Tibial artery (tissue), 4 donors: ENCODE measurements around the gene CD44.
"Not testable (repeated sequence)": the region's sequence is repeated elsewhere in the genome, so short reads cannot be mapped to it uniquely, and the experiment has no call there.

Experiments used
- DNase-seq, 2 donors: peaks; one replicate each; pipeline ENCODE4 v3.0.0-alpha.2; 2019
- H3K27ac ChIP-seq, 2 donors: fragments of 200-600 bp; sonication (generic) in 1 of 2; 1 replicate in 1 of 2; 2 replicates in 1 of 2; pipeline ENCODE4 v1.5.1; 2018 to 2019; ENCODE audit warnings: mild to moderate bottlenecking in 1 of 2
- H3K27me3 ChIP-seq, 2 donors: fragments of 200-600 bp; sonication (generic) in 1 of 2; one replicate each; pipeline versions ENCODE4 v1.5.1 to v1.6.0; 2016 to 2019
- H3K36me3 ChIP-seq, 3 donors: fragments of 200-600 bp; sonication (generic) in 2 of 3; one replicate each; pipeline ENCODE4 v1.5.1; 2016 to 2019; ENCODE audit warnings: mild to moderate bottlenecking in 2 of 3
- H3K4me1 ChIP-seq, 4 donors: fragments of 200-600 bp; sonication (generic) in 2 of 4; 1 replicate in 3 of 4; 2 replicates in 1 of 4; pipeline ENCODE4 v1.5.1; 2016 to 2019
- H3K4me3 ChIP-seq, 2 donors: fragments of 200-600 bp; sonication (generic) in 1 of 2; 1 replicate in 1 of 2; 2 replicates in 1 of 2; pipeline ENCODE4 v1.5.1; 2018 to 2019; ENCODE audit warnings: mild to moderate bottlenecking in 2 of 2
- H3K9me3 ChIP-seq, 3 donors: fragments of 200-600 bp; sonication (generic) in 1 of 3; one replicate each; pipeline ENCODE4 v1.5.1; 2016 to 2019
- intact Hi-C: fragments of 100-400 bp; cut with DNase I; formaldehyde crosslinking; loops from one replicate; pipeline ENCODE4 v1.15.0; 2023; ENCODE audit warnings: low total_unique reads
- TF ChIP-seq, protein P1 (sequence below), 2 experiments: fragments of 200-600 bp in 1 of 2; fragments of 450-650 bp in 1 of 2; IDR thresholded peaks; one replicate each; pipeline ENCODE4 v1.5.1; 2017 to 2019; ENCODE audit warnings: antibody characterized with exemption in 2 of 2, mild to moderate bottlenecking in 1 of 2, moderate library complexity in 1 of 2

Gene CD44

DNA sequence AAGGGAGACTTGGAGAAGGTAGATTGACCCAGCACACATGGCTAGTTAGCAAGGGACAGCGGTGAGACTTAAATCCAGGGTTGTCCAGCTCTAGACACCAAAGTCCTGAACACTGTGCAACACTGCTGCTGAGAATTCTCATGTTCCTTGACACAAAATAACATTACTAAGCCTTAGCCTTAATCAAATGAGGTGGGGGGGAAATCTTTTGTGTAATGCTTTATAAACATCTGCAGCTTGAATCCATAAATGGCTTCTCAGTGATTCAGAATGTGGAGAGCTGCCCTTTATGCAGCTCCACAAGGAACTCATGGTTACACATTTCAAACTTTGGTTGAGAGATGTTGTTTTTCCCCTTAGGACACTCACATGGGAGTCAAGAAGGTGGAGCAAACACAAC is 80.0 kb downstream of the CD44 start:
- no peaks in the 10 kb centered on the region for H3K9me3 ChIP-seq
- DNase-seq, result no peak
- H3K36me3 ChIP-seq, result peaks cover 23 to 74% (median 65%) of the 10 kb centered on the region in 3 donors
- H3K27me3 ChIP-seq, result no peaks in the 10 kb centered on the region
- H3K4me1 ChIP-seq, result peaks cover 0 to 17% (median 7%) of the 10 kb centered on the region in 4 donors
- intact Hi-C loops, result no loop called here
- TF ChIP-seq, protein P1, sequence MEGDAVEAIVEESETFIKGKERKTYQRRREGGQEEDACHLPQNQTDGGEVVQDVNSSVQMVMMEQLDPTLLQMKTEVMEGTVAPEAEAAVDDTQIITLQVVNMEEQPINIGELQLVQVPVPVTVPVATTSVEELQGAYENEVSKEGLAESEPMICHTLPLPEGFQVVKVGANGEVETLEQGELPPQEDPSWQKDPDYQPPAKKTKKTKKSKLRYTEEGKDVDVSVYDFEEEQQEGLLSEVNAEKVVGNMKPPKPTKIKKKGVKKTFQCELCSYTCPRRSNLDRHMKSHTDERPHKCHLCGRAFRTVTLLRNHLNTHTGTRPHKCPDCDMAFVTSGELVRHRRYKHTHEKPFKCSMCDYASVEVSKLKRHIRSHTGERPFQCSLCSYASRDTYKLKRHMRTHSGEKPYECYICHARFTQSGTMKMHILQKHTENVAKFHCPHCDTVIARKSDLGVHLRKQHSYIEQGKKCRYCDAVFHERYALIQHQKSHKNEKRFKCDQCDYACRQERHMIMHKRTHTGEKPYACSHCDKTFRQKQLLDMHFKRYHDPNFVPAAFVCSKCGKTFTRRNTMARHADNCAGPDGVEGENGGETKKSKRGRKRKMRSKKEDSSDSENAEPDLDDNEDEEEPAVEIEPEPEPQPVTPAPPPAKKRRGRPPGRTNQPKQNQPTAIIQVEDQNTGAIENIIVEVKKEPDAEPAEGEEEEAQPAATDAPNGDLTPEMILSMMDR (IDR thresholded peaks at IDR 0.05), result no peak
- H3K4me3 ChIP-seq, result no peak overlapping the region
- no peak overlapping the region for H3K27ac ChIP-seq

DNA sequence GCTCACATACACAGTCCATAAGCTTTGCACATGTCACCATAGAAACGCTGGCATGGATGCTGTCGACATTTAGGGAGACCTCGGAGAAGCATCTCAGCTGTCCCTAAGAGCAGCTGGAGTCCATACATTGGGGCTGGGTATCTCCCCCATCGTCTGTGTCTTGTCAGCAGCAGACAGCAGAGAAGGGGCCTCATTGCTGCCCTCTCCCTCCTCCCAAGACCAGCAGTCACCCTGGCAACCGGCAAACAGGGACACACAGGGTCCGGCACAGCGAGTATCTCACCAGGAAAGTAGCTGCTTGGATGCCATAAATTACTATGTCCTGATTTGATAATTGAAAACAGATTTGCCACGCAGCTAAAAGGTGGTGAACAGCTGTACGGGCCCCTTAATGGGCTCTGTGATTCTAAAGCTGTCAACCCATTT is 84.4 kb downstream of the CD44 start:
- peaks cover 18 to 71% (median 70%) of the 10 kb centered on the region in 3 donors for H3K36me3 ChIP-seq
- DNase-seq, result no peak
- no peaks in the 10 kb centered on the region for H3K27me3 ChIP-seq
- intact Hi-C loops, result no loop called here
- TF ChIP-seq, protein P1 (IDR thresholded peaks at IDR 0.05), result no peak
- H3K4me3 ChIP-seq, result no peak overlapping the region
- peaks cover 0 to 5% (median 1%) of the 10 kb centered on the region in 4 donors for H3K4me1 ChIP-seq
- no peaks in the 10 kb centered on the region for H3K9me3 ChIP-seq
- peak overlapping the region in 1 of 2 donors; percentile 28 for H3K27ac ChIP-seq

GRCh38 chr11:35223991-35224390 is 85.0 kb downstream of the CD44 start:
- H3K4me1 ChIP-seq, result peaks cover 0 to 5% (median 0%) of the 10 kb centered on the region in 4 donors
- H3K9me3 ChIP-seq, result no peaks in the 10 kb centered on the region
- H3K36me3 ChIP-seq, result peaks cover 20 to 73% (median 71%) of the 10 kb centered on the region in 3 donors
- peak overlapping the region in 1 of 2 donors; percentile 28 for H3K27ac ChIP-seq
- DNase-seq, result no peak
- TF ChIP-seq, protein P1 (IDR thresholded peaks at IDR 0.05), result no peak
- intact Hi-C loops, result no loop called here
- no peaks in the 10 kb centered on the region for H3K27me3 ChIP-seq
- H3K4me3 ChIP-seq, result no peak overlapping the region

DNA sequence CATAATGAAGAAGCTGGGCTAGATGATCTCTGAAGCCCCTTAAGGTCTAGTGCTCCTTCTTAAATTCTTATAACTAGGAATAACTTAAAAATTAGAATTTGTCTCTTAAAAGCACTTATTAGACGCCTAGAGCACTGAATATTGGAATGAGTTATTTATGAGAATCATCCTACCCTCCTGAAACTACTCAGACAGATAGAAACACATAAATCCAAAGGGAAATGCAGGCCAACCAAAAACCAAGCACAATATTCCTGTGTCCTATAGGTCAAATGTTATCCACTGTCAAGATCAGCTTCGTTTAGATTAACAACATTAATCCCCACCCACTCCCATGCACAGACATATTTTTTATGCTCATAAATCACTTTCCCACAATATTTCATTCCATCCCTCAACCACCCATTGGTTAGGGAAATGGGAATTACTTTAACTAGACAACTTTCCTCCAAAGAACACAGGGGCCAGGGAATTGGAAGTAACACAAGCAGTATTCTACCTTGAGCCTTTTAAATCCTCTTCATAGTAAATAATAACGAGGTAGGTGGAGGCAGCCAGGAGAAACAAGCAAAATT is 87.1 kb downstream of the CD44 start:
- H3K4me1 ChIP-seq, result peaks cover 0 to 5% (median 0%) of the 10 kb centered on the region in 4 donors
- intact Hi-C loops, result no loop called here
- DNase-seq, result no peak
- no peak overlapping the region for H3K4me3 ChIP-seq
- H3K36me3 ChIP-seq, result peaks cover 27 to 79% (median 77%) of the 10 kb centered on the region in 3 donors
- no peak overlapping the region for H3K27ac ChIP-seq
- TF ChIP-seq, protein P1 (IDR thresholded peaks at IDR 0.05), result no peak
- H3K27me3 ChIP-seq, result no peaks in the 10 kb centered on the region
- H3K9me3 ChIP-seq, result no peaks in the 10 kb centered on the region

- H3K4me3 ChIP-seq, H3K27me3 ChIP-seq, intact Hi-C loops, H3K4me1 ChIP-seq, H3K27ac ChIP-seq, DNase-seq, H3K9me3 ChIP-seq: not testable (repeated sequence)
- H3K36me3 ChIP-seq, result peaks cover 30 to 80% (median 77%) of the 10 kb centered on the region in 3 donors
These were observed 87.8 kb downstream of the CD44 start for GRCh38 chr11:35226756-35227155.

DNA sequence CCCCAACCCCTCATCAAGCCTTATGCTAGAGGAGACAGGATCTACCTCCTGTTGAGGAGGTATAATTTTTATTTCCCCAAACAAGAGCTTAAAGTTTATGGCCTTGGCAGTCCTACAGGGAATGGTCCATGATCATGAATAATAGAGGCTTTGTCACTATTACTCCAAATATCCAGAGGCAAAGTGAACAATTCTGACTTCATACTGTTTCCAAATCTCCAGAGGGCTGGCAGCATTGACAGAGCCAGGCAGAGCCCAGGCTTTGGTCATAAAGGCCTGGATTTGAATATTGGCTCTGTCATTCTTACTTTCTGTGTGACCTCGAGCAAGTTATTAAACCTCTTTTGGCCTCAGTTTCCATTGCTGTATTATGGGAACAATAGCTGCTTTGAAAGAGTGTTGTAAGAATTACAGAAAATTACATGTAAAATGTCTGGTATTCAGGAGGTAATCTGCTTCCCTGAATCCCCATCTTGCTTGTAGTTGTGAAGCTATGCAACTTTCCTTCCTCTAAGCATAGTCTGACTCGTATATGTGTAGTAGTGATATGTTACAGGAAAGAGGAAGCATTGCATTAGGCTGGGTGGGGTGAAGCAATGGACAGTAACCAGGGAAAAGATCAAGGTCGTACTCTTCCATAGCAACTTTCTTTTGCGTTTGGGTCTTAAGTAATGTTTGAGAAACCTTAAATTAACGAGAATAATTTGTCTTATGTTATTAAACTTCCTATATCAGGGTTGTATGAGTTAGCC is 88.8 kb downstream of the CD44 start:
- intact Hi-C loops, result no loop called here
- peak in 1 of 2 donors; percentile 29 for DNase-seq
- Histone ChIP-seq H3K9me3 (no peaks in the 10 kb centered on the region), H3K36me3 (peaks cover 30 to 76% (median 67%) of the 10 kb centered on the region in 3 donors), H3K4me3 (no peak overlapping the region), H3K4me1 (peaks cover 0 to 10% (median 0%) of the 10 kb centered on the region in 4 donors), H3K27me3 (no peaks in the 10 kb centered on the region), H3K27ac (no peak overlapping the region)
- TF ChIP-seq, protein P1 (IDR thresholded peaks at IDR 0.05), result no peak
